GM21367 (cell line): ENCODE data around the gene MYO7B.

Experiments
- ATAC-seq: cut with Tn5 transposase; IDR thresholded peaks from one replicate; pipeline ENCODE4 v1.9.1; 2021; ENCODE audit not compliant: unreplicated experiment

MYO7B gene

DNA sequence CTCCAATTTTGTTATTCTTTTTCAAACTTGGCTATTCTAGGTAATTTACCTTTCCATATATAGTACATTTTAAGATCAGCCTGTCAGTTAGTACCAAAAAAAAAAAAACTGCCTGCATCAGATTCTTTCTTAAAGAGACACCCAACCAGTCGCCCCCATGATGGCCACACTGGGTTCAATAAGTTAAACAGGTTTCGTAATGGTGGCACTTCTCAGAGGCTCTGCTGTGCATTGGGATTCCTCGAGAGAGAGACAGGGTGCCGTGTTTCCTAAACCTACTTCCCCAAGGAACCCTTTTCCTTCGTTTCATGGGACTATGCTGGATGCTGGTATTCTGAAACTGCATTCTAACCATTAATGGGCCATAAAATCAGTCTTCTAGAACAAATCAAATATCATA is 37.4 kb downstream of the MYO7B start:
- ATAC-seq: no peak

DNA sequence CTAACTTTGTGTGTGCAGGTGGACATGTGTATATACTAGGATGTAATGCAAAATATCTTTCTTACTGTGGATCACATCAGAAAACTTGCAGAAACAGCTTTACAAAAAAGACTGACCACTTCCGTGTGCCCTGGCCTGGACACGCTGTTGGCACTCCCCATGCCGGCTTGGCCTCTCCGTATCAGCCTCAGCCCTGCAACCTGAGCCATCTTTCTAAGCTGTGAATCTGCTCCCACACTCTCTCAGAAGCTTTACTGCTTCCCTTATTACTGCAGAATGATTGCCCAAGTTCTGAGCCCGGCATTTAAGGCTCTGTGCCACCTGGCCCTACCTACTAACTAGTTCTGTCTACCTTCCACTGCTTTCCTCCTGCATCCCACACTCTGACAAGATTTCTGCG is 37.8 kb downstream of the MYO7B start:
- no peak for ATAC-seq

DNA sequence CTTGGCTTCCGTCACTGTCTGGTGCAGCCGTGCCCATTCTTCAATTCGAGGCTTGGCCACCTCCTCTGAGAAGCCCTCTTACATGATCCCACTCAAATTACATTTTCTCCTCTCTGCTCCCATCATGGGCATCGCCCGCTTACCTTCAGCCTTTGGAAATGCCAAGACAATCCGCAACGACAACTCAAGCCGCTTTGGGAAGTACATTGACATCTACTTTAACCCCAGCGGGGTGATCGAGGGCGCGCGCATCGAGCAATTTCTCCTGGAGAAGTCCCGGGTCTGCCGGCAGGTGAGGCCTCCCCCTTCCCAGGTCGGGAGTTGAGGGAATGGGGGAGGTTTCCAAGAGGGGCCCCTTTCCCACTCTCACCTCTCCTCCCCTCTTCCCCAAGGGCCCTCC is 38.3 kb downstream of the MYO7B start:
- ATAC-seq: no peak

DNA sequence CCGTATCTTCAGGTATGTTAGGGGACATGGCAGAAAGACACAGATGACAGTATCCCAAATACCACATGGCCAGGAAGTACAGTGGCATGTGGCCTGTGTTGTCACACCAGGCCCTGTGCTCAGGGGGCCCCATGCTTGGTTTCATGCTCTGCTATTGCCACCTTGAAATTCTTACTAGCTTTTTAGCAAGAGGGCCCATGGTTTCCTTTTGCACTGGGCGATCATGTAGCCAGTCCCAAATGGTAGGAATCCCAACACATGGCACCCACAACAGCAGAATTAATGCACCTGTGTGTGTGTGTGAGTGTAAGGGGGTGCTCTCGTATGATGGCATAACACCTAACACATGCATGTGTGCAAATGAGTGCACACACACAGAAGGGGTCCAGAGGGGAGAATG is 39.2 kb downstream of the MYO7B start:
- ATAC-seq: no peak

DNA sequence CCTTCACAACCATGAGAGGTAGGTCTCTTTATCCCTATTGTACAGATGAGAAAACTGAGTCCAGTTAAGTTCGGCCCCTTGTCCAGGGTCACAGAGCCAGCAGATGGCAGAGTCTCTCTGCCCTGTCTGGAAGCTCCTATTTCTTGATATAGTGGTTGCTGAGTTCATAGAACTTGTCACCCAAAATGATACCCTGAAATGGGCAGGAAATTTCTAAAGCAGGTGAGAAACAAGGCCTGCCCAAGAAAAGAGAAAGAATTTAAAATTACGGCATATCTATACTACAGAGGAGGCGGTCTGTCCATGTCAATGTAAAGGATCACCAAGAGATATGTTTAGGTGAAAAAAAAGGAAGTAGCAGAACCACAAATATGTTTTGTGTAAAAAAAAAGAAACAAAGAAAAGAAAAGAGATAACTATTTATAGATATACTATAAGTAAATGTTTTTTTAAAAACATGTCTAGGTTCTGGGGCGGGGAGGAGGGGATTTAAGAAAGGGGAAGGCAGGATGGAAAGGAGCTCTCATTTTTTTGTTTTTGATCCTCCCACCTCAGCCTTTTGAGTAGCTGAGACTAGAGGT is 39.8 kb downstream of the MYO7B start:
- no peak for ATAC-seq

DNA sequence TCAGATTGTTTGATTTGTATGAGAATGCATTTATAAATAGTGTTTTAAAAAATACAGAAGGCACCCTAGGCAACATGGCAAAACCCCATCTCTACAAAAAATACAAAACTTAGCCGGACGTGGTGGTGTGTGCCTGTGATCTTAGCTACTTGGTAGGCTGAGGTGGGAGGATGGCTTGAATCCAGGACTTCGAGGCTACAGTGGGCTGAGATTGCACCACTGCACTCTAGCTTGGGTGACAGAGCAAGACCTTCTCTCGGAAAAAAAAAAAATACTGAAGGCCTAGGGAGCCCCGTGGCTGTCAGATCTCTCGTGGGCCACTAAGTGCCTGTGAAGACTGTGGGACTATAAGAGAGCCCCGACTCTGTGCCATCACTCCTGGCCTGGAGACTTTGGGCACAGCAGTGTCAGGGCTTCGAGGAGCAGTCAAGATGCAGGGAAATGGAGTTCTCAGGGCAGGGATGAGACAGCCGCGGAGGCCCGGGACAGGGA is 40.5 kb downstream of the MYO7B start:
- no peak for ATAC-seq

DNA sequence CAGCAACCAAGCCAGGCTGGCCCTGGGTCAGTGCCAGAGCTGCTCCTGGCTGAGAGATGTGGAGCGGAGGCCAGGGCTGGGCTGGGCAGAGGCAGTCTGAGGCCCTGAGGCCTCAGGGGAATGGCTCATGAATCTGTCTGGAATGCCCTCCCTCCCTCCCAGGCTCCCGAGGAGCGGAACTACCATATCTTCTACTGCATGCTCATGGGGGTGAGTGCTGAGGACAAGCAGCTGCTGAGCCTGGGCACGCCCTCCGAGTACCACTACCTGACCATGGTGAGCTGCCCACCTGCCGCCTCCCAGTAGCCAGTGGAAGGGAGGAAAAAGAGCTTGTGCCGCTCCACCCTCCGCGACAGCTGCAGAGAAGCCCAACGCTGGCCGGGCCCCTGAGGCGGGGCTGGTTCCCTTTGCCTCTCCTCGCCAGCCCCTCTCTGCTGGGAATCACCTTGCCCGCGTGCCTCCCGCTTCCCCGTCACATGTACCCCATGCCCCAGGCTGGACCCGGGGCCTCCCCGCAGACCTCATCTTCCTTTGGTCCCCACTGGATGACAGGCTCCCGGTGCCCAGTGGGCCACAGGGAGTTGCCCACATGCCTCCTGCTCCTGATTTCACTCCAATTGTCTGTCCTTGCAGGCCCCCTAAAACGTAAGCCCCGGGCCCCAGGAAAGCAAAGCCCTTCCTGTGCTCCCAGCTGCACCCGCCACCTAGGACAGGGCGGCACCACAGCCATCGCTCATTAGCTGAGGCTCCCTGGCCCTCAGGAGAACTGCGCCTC is 41.1 kb downstream of the MYO7B start:
- no peak for ATAC-seq

DNA sequence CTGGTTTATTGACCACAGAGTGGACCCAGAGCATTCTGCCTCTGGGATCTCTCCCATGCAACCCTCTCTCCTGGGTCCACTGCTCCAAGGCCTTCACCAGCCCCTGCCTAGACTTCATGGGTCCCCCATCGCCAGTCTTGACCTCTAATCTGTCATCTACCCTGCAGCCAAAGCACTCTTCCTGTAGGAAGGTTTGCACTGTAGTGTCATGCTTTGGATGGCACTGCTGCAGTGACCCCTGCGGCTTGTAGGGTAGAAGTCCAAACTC is 41.7 kb downstream of the MYO7B start:
- ATAC-seq: no peak

DNA sequence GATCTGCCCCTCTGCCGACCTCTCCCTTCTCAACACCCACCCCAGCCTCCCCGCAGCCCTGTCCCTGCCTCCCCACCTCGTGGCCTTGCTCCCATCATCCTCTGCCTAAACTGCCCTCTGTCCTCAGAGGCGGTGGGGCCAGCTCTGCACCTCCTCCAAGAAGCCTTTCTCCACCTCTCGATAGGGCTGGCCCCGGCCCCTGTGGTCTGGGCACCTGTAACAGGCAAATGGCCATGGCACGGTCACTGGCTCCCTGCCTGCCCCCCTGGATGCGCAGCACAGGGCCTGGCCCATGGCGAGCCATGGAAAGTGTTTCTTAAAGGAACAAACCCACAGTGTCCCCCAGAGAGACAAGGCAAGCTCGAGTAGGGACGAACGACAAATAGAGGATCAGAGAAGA is 42.0 kb downstream of the MYO7B start:
- ATAC-seq: no peak

DNA sequence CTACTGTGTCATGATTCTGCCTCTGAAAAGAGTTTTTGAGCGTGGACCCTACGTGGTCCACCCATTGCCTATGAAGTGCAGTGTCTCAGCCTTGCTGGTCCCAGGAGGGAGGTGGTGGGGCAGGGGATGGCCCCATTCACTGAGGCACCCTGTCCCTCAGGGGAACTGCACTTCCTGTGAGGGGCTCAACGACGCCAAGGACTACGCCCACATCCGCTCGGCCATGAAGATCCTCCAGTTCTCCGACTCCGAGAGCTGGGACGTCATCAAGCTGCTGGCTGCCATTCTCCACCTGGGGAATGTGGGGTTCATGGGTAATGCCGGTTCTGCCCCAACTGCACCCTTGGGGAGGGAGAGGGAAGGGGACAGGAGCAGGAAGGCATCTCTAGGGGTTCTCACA is 42.5 kb downstream of the MYO7B start:
- no peak for ATAC-seq

DNA sequence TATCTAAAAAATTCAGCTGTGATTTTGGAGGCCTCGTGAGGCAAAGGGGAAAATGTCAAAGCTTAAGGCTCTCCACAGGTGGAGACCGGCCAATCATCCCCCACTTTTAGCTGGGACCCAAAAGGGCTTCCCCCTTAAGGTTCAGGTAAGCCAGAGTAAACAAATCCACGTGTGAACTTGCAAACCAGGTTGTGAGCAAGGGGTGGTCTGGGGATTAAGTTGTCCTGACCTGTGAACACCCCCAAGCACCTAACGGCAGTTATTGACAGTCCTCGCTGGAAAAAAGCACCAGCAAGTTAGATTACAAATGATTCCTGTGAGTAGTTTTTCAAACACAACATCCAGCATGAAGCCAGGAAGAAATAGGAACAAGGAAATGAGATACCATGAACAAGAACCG is 42.9 kb downstream of the MYO7B start:
- no peak for ATAC-seq

DNA sequence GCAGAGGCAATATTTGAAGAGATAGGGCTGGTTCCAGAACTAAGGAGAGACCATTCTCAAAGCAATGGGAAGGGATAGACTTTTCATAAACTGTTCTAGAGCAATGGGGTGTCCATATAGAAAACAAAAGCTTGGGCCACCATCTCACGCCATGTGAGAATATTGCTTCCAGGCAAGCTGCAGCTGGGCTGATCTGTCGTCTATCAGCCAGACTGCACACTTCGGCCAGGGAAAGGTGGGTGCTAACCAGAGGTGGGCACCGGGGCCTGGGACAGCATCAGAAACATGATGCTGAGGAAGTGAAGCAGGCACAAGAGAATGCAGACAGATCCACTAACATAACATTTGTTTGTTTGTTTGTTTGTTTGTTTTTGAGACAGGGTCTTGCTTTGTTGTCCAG is 43.7 kb downstream of the MYO7B start:
- no peak for ATAC-seq

DNA sequence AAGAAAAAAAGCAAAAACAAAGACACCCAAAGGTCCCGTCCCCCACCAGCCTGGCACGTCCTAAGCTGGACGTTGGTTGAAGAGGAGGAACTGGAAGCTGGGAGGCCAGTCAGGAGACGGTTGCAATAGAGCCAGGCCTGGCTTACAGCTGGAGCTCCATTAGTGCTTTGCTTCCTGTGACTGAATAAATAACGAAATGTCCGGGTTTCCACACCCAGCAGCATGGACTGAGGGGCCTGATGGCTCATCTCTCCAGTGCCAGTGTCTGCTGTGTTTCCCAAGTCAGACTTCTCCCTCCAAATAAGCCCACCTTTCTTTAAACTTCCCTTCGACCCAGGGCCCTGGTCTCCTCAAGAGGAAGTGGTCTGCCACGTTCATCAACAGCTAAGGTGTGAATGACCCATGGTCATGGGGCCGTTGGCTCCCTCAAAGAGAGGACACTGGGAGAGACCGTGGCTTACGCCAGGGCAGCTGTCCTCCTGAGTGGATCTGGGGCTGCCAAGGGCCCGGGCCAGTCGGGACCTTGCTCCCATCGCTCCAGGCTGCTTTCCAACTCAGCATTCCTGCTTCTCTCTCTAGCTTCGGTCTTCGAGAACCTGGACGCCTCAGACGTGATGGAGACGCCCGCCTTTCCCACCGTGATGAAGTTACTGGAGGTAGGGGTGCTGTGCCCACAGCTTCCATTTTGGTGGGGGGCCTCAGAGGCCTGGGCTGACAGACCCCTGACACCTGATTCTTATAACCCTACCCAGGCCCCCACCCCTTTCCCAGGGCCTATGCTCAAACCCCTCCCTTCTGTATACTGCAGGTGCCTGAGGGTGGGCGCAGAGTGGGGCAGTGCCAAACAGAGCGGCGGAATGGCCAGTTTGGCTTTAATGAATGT is 44.9 kb downstream of the MYO7B start:
- ATAC-seq: no peak

DNA sequence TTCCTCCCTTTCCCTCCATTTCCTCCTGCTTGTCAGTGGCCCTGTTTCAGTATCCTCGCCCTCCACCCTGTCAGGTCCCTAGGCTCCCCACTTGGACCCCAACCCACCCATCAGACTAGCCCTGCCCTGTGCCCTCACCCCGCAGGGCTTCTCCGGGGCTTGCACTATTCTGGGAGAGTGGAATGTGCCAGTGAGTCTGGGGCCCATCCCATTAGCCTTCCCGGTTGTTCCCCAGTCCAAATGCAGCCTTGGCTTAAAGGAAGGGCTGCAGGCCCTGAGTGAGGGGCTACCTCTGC is 45.5 kb downstream of the MYO7B start:
- ATAC-seq: no peak

DNA sequence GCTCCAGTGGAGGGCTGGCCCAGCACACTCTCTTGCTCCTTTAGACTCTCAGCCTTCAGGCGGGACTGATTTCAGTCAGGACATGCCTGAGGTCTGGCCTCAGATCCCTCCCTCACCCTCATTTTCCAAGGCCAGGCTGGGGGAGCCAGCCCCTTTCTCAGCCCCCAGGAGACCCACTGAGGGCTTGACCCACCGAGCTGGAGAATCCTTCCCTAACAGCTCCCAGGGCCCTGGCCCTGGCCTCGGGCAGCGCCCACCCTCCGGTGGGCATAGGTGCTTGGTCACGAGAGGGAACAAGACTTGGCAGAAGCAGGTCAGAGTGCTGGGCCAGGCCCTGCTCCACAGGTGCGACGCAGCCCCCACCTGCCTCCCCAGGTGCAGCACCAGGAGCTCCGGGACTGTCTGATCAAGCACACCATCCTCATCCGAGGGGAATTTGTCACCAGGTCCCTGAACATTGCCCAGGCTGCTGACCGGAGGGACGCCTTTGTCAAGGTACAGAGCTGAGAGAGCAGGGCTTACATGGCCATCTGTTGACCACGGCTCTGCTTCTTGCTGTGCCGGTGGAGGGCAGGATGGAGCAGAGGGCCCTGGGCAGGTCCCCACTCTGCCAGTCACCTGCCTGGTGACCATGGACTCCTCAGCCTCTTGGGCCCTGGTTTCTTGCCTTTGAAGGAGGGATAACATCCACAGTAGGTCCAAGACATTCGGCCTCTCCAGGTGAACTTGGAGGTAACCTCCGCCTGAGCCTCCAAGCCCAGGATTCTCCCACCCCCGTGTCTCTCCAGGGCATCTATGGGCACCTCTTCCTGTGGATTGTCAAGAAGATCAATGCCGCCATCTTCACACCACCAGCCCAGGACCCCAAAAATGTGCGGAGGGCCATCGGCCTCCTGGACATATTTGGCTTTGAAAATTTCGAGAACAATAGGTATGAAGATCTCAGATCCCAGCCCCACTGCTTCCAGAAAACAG is 46.3 kb downstream of the MYO7B start:
- no peak for ATAC-seq

DNA sequence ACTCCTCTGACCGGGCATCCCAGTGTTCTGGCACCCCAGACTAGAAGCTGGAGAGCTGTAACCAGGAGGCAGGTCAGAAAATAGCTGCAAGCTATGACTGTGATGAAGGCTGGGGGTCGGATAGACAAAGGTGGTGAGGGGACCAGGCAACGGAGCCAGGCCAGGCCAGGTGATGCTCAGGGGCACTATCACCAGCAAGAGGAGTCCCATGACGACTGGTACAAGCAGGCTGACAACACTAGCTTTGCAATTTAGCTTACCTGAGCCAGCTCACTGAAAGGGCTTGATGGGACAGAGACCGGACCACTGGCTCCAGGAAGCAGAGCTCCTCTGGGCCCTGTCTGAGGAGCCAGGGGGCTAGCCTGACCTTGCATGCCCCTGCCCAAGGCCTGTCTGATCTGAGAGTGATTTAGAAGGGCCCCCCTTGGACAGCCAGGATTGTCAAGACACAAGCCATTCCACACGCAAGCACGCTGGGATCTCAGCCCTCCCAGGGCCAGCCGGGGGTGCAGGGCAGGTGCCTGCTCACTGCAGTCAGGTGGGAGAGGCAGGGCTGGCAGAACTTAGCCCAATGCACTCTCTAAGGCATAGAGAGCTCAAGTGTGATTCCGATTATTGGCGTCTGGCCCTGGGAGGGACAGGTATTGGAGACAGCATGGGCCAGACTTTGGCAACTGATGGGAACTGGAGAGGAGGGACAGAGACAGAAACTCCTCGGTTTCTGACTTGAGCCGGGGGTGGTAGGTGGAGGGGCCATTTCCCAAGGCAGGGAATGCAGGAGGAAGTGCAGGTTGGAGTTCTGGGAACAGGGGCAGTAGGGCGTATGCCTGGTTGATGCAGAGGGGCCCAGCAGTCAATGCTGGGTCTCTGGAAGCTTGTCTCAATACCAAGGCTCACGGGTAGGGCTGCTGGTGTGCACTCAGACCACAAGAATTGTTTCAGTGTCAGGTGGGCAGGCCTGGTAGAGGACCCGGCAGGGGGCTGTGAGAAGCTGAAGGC is 47.7 kb downstream of the MYO7B start:
- ATAC-seq: no peak

DNA sequence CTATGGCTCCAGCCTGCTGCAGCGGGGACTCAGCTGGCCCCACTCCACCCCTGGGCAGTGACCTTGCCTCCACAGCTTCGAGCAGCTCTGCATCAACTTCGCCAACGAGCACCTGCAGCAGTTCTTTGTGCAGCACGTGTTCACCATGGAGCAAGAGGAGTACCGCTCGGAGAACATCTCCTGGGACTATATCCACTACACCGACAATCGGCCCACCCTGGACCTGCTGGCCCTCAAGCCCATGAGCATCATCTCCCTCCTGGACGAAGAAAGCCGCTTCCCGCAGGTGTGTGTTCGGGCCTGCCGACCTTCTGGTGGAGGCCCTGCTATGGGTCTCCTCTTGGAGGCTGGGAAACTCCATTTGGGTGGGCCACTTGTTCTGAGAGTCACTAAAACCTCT is 48.6 kb downstream of the MYO7B start:
- no peak for ATAC-seq

DNA sequence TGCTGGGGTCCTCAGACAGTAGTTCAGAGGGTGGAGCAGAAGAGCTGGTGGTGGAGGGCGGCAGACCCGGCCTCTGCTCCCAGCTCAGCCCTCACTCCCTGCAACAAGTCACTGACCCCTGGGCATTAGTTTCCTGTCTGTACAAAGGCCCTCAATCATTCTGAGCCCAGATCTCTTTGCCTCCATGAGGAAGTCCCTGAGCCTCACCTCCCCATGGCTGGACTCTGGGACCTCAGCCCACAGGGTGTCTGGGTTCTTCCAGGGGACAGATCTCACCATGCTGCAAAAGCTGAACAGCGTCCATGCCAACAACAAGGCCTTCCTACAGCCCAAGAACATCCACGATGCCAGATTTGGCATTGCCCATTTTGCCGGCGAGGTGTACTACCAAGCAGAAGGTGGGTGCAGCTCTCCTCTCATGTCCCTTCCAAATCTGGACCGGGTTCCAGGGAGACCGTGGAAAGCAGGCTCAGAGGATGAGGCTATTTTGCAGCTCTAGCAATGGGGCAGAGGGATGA is 49.1 kb downstream of the MYO7B start:
- no peak for ATAC-seq

DNA sequence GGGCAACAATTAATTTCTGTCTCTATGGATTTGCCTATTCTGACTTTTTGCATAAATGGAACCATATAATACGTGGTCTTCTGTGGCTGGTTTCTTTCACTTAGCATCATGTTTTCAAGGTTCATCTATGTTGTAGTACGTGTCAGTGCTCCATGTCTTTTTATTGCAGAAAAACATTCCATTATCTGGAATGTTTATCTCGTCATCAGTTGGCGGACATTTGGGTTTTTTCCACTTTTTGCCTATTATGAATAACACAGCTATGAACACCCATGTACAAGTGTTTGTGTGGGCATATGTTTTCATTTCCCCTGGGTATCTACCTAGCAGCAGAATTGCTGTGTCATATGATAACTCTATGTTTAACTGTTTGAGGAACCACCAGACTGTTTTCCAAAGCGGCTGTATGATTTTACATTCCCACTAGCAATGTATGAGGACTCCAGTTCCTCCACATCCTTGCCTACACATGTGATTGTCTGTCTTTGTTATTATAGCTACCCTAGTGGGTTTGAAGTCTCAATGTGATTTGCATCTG is 49.9 kb downstream of the MYO7B start:
- no peak for ATAC-seq
